Brain microvascular endothelial cell (primary cell): ENCODE measurements around the gene MCM6.
"Not testable (repeated sequence)": the region's sequence is repeated elsewhere in the genome, so short reads cannot be mapped to it uniquely, and the experiment has no call there.

Experiments used
- DNase-seq: peaks from one replicate; pipeline ENCODE4 v3.0.0-alpha.2; 2020
- H3K27ac ChIP-seq: fragments of 250-450 bp; sonication (Bioruptor Pico); 2 replicates; pipeline ENCODE4 v1.5.1; 2020; ENCODE audit warnings: mild to moderate bottlenecking, moderate library complexity
- H3K27me3 ChIP-seq: fragments of 250-450 bp; sonication (Bioruptor Pico); replicated peaks from 2 replicates; pipeline ENCODE4 v1.5.1; 2020; ENCODE audit warnings: mild to moderate bottlenecking
- H3K36me3 ChIP-seq: fragments of 250-450 bp; sonication (Bioruptor Pico); replicated peaks from 2 replicates; pipeline ENCODE4 v1.5.1; 2020; ENCODE audit warnings: mild to moderate bottlenecking
- H3K4me3 ChIP-seq: 2 replicates; pipeline ENCODE4 v1.5.1; 2011; ENCODE audit warnings: low read depth, mild to moderate bottlenecking, control low read depth, low read length, moderate library complexity
- in situ Hi-C: cut with HindIII; loops from 2 replicates; pipeline ENCODE4 v1.10.0; 2017; ENCODE audit warnings: low sequenced_read_pairs, low pct_ligation_motif_present
- TF ChIP-seq, protein P1 (sequence below): IDR thresholded peaks from 2 replicates; pipeline ENCODE4 v1.5.1; 2011; ENCODE audit warnings: low read depth, mild to moderate bottlenecking, moderate library complexity, low read length, control low read depth, inconsistent platforms; ENCODE audit errors: missing control alignments

MCM6 gene

DNA sequence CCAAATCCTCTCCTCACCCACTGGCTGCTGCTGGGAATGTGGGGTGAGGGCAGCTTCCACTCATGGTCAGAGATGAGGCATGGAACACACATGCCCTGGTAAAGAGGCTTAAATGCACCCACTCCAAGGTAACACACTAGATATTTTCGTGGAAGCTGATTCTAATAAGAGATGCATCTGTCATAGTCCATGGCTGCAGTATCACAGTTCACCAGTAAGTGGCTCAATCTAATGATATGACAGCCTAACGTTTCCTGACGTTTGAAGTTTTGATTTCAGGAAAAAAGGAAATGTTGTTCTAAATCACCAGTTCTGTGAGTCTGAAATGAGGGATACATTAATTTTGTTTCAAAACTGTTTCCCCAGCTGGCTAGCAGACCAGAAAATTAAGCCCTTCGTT lies 77.5 kb downstream of the MCM6 start:
- Histone ChIP-seq H3K36me3 (no peaks in the 10 kb centered on the region), H3K27ac (no peak overlapping the region), H3K27me3 (no peaks in the 10 kb centered on the region), H3K4me3 (no peak overlapping the region)
- TF ChIP-seq, protein P1, sequence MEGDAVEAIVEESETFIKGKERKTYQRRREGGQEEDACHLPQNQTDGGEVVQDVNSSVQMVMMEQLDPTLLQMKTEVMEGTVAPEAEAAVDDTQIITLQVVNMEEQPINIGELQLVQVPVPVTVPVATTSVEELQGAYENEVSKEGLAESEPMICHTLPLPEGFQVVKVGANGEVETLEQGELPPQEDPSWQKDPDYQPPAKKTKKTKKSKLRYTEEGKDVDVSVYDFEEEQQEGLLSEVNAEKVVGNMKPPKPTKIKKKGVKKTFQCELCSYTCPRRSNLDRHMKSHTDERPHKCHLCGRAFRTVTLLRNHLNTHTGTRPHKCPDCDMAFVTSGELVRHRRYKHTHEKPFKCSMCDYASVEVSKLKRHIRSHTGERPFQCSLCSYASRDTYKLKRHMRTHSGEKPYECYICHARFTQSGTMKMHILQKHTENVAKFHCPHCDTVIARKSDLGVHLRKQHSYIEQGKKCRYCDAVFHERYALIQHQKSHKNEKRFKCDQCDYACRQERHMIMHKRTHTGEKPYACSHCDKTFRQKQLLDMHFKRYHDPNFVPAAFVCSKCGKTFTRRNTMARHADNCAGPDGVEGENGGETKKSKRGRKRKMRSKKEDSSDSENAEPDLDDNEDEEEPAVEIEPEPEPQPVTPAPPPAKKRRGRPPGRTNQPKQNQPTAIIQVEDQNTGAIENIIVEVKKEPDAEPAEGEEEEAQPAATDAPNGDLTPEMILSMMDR = peak; percentile 33
- in situ Hi-C loops = no loop called here
- DNase-seq = peak; percentile 36

DNA sequence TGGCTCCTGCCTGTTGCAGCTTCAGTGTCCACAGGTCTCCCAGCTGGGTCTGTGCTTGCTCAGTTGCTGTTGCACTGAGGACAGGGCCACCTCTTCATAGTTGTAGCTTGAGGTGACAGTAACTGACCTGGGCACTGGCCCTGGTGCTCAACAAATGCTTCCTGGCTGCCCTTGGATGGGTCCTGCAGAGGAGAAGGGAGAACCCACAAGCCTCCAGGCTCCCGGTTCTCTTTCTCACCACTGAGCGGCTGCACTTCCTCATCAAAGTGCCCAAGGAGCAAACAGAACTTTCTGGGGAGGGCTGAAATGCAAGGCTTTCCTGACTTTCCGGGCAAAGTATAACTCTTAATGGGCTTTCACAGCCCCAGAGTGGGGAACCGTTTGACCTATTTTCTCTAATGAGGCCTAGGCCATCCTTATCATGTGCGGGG lies 78.0 kb downstream of the MCM6 start:
- Histone ChIP-seq H3K36me3 (no peaks in the 10 kb centered on the region), H3K4me3 (no peak overlapping the region), H3K27ac (no peak overlapping the region), H3K27me3 (no peaks in the 10 kb centered on the region)
- TF ChIP-seq, protein P1 = no peak
- in situ Hi-C loops = no loop called here
- no peak for DNase-seq

DNA sequence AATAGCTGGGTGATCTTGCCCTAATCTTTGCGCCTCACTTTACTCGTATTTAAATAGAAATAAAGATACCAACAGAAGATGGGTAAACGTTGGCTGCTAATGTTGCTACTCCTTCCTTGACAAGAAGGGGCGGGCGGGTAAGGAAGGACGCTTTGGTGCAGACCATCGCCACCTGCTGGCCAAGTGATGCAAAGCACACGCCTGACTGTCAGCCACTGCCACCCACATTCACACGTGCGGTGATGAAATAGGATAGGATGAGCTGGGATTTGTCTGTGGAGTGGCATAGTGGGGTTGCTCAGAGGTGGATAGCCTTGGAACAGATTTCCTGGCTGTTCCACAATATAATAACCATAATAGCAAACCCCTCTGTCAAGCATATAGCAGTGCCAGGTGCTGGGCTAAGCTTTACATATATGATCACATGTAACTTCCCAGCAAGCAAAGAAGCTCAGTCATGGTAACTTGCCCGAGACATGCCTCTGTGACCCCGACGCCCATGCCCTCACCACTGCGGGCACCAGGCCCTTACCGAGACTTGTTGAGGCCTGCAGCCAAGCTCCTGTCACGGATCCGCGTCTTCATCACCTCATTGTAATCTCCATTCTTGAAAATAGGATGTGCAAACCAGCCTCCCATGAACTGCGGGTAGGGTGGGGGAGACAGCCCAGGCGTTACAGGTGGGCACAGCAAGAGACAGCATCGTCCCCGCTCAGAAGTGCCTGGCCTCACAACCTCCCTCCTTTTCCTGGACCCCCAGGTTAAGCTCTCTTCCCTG lies 78.6 kb downstream of the MCM6 start:
- H3K27me3 ChIP-seq = no peaks in the 10 kb centered on the region
- no peak overlapping the region for H3K4me3 ChIP-seq
- no peak overlapping the region for H3K27ac ChIP-seq
- DNase-seq = peak; percentile 77
- in situ Hi-C loops = no loop called here
- TF ChIP-seq, protein P1 = peak; percentile 97
- H3K36me3 ChIP-seq = no peaks in the 10 kb centered on the region

DNA sequence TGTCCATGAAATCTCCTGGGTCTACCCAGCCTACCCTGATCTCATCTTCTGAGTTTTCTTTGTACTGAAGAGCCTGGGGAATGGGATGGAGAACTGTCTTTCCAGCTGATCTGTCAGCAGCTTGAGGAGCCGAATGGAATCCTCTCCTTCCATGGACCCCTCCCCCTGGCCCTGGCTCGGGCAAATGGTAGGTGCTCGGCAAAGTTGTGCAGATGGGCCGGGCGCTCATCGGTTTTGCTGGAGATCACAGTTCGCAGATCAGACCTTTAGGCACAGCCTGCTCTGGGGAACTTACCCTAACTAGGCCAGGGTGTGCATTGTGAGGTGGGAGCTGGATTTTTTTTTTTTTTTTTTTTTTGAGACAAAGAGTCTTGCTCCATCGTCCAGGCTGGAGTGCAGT lies 79.6 kb downstream of the MCM6 start:
- H3K27ac ChIP-seq = no peak overlapping the region
- in situ Hi-C loops = no loop called here
- DNase-seq = no peak
- TF ChIP-seq, protein P1 = no peak
- no peak overlapping the region for H3K4me3 ChIP-seq
- H3K27me3 ChIP-seq = no peaks in the 10 kb centered on the region
- H3K36me3 ChIP-seq = no peaks in the 10 kb centered on the region

DNA sequence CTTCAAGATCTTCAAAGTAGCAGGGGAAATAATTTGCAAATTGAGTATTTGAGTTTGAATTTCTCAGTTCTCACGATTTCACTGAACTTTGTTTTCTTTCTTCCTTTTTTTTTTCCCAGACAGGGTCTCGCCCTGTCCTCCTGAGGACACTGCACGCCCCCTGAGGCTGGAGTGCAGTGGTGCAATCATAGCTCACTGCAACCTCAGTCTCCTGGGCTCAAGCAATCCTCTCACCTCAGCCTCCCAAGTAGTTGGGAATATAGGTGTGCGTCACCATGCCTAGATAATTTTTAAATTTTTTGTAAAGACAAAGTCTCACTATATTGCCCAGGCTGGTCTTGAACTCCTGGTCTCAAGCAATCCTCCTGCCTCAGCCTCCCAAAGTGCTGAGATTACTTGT lies 80.6 kb downstream of the MCM6 start:
- TF ChIP-seq, protein P1 = peak; percentile 19
- in situ Hi-C loops, DNase-seq, H3K36me3 ChIP-seq, H3K27ac ChIP-seq, H3K27me3 ChIP-seq, H3K4me3 ChIP-seq: not testable (repeated sequence)
